ENCODE data around the gene HSD17B2. TPM values are rescaled to one million over a fixed set of nuclear protein-coding genes. Genes with fewer than 3 reads are reported as not detected.

The HSD17B2 gene
- total RNA-seq, 1 experiment from 2014 or later: not detected

DNA sequence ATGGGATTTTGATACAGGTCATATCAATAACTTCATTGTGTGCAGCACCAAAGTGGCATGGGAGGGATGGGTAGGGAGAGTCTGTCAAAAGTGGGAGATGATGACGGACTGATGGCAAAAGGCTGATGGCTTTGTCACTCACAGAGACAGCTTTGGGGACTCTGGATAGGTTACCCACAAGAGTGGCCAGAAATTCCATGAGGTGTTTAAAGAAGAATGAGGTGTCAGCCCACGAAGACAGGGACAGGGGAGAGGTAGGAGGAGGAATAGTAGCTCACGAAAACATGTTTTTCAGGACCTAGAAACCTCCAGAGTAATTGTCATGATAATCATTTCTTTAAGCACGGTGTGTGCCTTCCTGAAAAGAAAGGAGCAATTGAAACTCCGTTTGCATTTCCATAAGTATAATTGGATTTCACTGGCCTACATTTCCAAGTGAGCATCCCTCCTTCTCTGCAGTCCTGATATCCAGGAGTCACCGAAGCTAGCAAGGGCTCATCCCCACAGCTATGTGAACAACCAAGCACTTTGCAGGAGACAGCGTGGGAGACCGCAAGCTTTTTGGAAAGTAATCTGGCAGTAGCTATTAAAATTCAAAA is 60.0 kb downstream of the HSD17B2 start:
- Histone ChIP-seq H2AFZ (ENCODE audit: low read depth, low read length, poor library complexity, severe bottlenecking) (no peak overlapping the region), H3K4me1 (ENCODE audit: control insufficient read depth in 1 of 2, insufficient read depth in 2 of 2, low read length in 2 of 2) (no peaks in the 10 kb centered on the region), H3K9me2 (ENCODE audit: insufficient read depth) (no peaks in the 10 kb centered on the region), H3K4me3 (replicated peaks in 1 of 2; ENCODE audit: low read depth in 1 of 2, low read length in 2 of 2) (no peak overlapping the region), H3K36me3 (ENCODE audit: control insufficient read depth in 1 of 2, insufficient read depth in 2 of 2, low read length in 2 of 2) (no peaks in the 10 kb centered on the region), H4K20me1 (ENCODE audit: insufficient read depth) (no peaks in the 10 kb centered on the region), H3K9me3 (ENCODE audit: control insufficient read depth in 1 of 2, insufficient read depth in 1 of 2, low read depth in 1 of 2, low read length in 2 of 2) (no peaks in the 10 kb centered on the region), H3K9ac (ENCODE audit: low read length) (no peak overlapping the region), H3K79me2 (ENCODE audit: insufficient read depth, low read length) (no peaks in the 10 kb centered on the region), H3K27ac (ENCODE audit: low read depth, low read length) (no peak overlapping the region), H3K4me2 (ENCODE audit: low read length) (no peak overlapping the region), H3K27me3 (ENCODE audit: insufficient read depth, low read length) (peaks cover 55% of the 10 kb centered on the region)
- no TSS peak for BruUV-seq (replicated peaks)
- no peak for DNase-seq (ENCODE audit: low read depth, low spot score)
- no peak for ATAC-seq
- intact Hi-C loops (cut with micrococcal nuclease): no loop called here
- TF ChIP-seq POLR2AphosphoS5 (IDR thresholded peaks at IDR 0.05; ENCODE audit: low read depth, low read length) (no peak), ELF1 (IDR thresholded peaks at IDR 0.05; ENCODE audit: borderline replicate concordance, low read depth) (no peak), JUND (IDR thresholded peaks at IDR 0.05) (no peak), CEBPB (IDR thresholded peaks at IDR 0.05; ENCODE audit: low read depth) (no peak), EZH2phosphoT487 (IDR thresholded peaks at IDR 0.05; ENCODE audit: borderline replicate concordance) (no peak), ZNF274 (IDR thresholded peaks at IDR 0.05; ENCODE audit: low read depth, low read length) (no peak), SRF (IDR thresholded peaks at IDR 0.05; ENCODE audit: low read depth) (no peak)
- TF ChIP-seq, protein P1, sequence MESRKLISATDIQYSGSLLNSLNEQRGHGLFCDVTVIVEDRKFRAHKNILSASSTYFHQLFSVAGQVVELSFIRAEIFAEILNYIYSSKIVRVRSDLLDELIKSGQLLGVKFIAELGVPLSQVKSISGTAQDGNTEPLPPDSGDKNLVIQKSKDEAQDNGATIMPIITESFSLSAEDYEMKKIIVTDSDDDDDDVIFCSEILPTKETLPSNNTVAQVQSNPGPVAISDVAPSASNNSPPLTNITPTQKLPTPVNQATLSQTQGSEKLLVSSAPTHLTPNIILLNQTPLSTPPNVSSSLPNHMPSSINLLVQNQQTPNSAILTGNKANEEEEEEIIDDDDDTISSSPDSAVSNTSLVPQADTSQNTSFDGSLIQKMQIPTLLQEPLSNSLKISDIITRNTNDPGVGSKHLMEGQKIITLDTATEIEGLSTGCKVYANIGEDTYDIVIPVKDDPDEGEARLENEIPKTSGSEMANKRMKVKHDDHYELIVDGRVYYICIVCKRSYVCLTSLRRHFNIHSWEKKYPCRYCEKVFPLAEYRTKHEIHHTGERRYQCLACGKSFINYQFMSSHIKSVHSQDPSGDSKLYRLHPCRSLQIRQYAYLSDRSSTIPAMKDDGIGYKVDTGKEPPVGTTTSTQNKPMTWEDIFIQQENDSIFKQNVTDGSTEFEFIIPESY (IDR thresholded peaks at IDR 0.05; ENCODE audit: extremely low read depth, insufficient replicate concordance, low read length): no peak
- TF ChIP-seq, protein P2, sequence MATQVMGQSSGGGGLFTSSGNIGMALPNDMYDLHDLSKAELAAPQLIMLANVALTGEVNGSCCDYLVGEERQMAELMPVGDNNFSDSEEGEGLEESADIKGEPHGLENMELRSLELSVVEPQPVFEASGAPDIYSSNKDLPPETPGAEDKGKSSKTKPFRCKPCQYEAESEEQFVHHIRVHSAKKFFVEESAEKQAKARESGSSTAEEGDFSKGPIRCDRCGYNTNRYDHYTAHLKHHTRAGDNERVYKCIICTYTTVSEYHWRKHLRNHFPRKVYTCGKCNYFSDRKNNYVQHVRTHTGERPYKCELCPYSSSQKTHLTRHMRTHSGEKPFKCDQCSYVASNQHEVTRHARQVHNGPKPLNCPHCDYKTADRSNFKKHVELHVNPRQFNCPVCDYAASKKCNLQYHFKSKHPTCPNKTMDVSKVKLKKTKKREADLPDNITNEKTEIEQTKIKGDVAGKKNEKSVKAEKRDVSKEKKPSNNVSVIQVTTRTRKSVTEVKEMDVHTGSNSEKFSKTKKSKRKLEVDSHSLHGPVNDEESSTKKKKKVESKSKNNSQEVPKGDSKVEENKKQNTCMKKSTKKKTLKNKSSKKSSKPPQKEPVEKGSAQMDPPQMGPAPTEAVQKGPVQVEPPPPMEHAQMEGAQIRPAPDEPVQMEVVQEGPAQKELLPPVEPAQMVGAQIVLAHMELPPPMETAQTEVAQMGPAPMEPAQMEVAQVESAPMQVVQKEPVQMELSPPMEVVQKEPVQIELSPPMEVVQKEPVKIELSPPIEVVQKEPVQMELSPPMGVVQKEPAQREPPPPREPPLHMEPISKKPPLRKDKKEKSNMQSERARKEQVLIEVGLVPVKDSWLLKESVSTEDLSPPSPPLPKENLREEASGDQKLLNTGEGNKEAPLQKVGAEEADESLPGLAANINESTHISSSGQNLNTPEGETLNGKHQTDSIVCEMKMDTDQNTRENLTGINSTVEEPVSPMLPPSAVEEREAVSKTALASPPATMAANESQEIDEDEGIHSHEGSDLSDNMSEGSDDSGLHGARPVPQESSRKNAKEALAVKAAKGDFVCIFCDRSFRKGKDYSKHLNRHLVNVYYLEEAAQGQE (IDR thresholded peaks at IDR 0.05; ENCODE audit: low read depth): no peak
- ChIA-PET POLR2A (no interaction called here), CTCF (interaction anchor here (1.1 kb wide), 1 partner anchor 33 kb away, joined by 3 read pairs; no protein-coding TSS in a partner anchor), RAD21 (ENCODE audit: low non-redundant PET in 1 of 2, low total read pairs in 2 of 2, uncharacterized antibody in 2 of 2, unreplicated experiment in 2 of 2) (no interaction called here)
